Heart left ventricle (tissue), 16 donors: ENCODE measurements around the gene AFAP1L2. TPM values are rescaled to one million over a fixed set of nuclear protein-coding genes. Genes with fewer than 3 reads are reported as not detected.

ENCODE experiments used
- ATAC-seq, 4 donors: fragments of 200-7000 bp; cut with Tn5 transposase; one replicate each; pipeline ENCODE4 v1.9.1; 2020 to 2022; ENCODE audit warnings: moderate library complexity in 4 of 4, mild to moderate bottlenecking in 3 of 4, moderate number of reproducible peaks in 1 of 4
- DNase-seq, 5 donors: peaks; one replicate each; pipeline ENCODE4 v3.0.0-alpha.2; 2020
- H3K27ac ChIP-seq, 12 donors: fragments of 200-600 bp; sonication (generic) in 4 of 12; one replicate each; pipeline versions ENCODE4 v1.5.0 to v1.8.0; 2016 to 2022; ENCODE audit warnings: mild to moderate bottlenecking in 2 of 12
- H3K27me3 ChIP-seq, 9 donors: fragments of 200-600 bp; sonication (generic) in 2 of 9; one replicate each; pipeline versions ENCODE4 v1.5.1 to v1.8.0; 2016 to 2022; ENCODE audit warnings: mild to moderate bottlenecking in 3 of 9
- H3K36me3 ChIP-seq, 9 donors: fragments of 200-600 bp; sonication (generic) in 2 of 9; one replicate each; pipeline versions ENCODE4 v1.5.0 to v1.8.0; 2018 to 2022; ENCODE audit warnings: mild to moderate bottlenecking in 2 of 9
- H3K4me1 ChIP-seq, 12 donors: fragments of 200-600 bp; sonication (generic) in 4 of 12; one replicate each; pipeline versions ENCODE4 v1.5.0 to v1.8.0; 2016 to 2022; ENCODE audit warnings: mild to moderate bottlenecking in 3 of 12
- H3K4me3 ChIP-seq, 12 donors: fragments of 200-600 bp; sonication (generic) in 4 of 12; one replicate each; pipeline versions ENCODE4 v1.5.0 to v1.8.0; 2017 to 2022; ENCODE audit warnings: mild to moderate bottlenecking in 9 of 12, moderate library complexity in 4 of 12
- H3K9me3 ChIP-seq, 12 donors: fragments of 200-600 bp; sonication (generic) in 4 of 12; one replicate each; pipeline versions ENCODE4 v1.5.0 to v1.8.0; 2016 to 2022; ENCODE audit warnings: mild to moderate bottlenecking in 1 of 12
- CTCF ChIP-seq, 12 donors: fragments of 200-600 bp; sonication (generic) in 4 of 12; IDR thresholded peaks; one replicate each; pipeline versions ENCODE4 v1.5.0 to v1.8.0; 2018 to 2022; ENCODE audit warnings: antibody characterized with exemption in 12 of 12, mild to moderate bottlenecking in 5 of 12
- POLR2A ChIP-seq, 2 donors: fragments of 450-650 bp; IDR thresholded peaks; one replicate each; pipeline ENCODE4 v1.6.1; 2017; ENCODE audit warnings: antibody characterized with exemption in 2 of 2, mild to moderate bottlenecking in 2 of 2, moderate library complexity in 2 of 2
- WGBS, 4 donors: extraction: QIAGEN DNeasy Blood & Tissue Kit in 2 of 4; methylation state at CpG; one replicate each; pipeline versions ENCODE4 v1.1.5 to v1.1.7; 2013 to 2018; 5-methylcytosine and 5-hydroxymethylcytosine counted together
- intact Hi-C, 10 donors: fragments of 100-400 bp; cut with DNase I; formaldehyde crosslinking; loops; one replicate each; pipeline versions ENCODE4 v1.11.1 to v1.14.2; 2022
- polyA plus RNA-seq, 2 donors: library from polyadenylated mRNA; stranded (reverse); fragments of 200-250 nt; gene quantifications; one replicate each; pipeline ENCODE4 v1.2.3, GENCODE V29; 2013
- total RNA-seq, 9 donors: library from RNA; depleted of rRNA in 2 of 9; stranded (reverse); fragments of >200 nt in 2 of 9; fragmentation: NEBNext Ultra II Directional in 3 of 9; extraction: Animal tissue kit (Norgen Biotek cat#: 25700) in 3 of 9; gene quantifications; one replicate each; pipeline versions ENCODE4 v1.1.0 to v1.2.4, GENCODE V29; 2016 to 2023
- donor health status: ischemic (EF 13 %, LVEDD 7.1; RV severe dilation, severe dysfunction).
- donor health status: healthy with polysubstance abuse.
- donor health status: DM: no; HTN: yes; CAD: no.
- donor health status: DM: no; HTN: no; CAD: no.
- donor health status: ischemic (EF 25% LVEDD 6.9; RV normal size, moderate dysfunction).
- donor health status: ischemic (EF 25% LVEDD 5.7; RV mildly dilated, moderate dysfunction).
- donor health status: healthy.
- donor health status: DM: yes; HTN: yes; CAD: no.
- donor health status: ischemic (EF 35%, LVEDD 5.7; RV mildly dilated, moderate dysfunction).
- donor health status: nonischemic (EF 11% LVEDD 7.7; RV severe dilation, severe dysfunction).
- donor health status: DM: yes; HTN: yes; CAD: no.
- donor health status: PGD.
- donor health status: ischemic (EF 29% LVEDD 5.4; RV normal size, mild dysfunction).
- donor health status: nonischemic (EF 23%, LVEDD 6.1; RV moderate dilation, normal function).

The AFAP1L2 gene
- total and polyA plus RNA-seq, 11 donors, result 2.8 to 8.2 (median 4.3) TPM

GRCh38 chr10:114323023-114323422 lies 81.3 kb downstream of the AFAP1L2 start:
- WGBS, 4 donors, result 53 to 63% (median 56%) methylated on average over 5 of the region's 5 CpGs
- TF ChIP-seq POLR2A (IDR thresholded peaks at IDR 0.05) (no peak), CTCF (IDR thresholded peaks at IDR 0.05) (no peak)
- no peaks in the 10 kb centered on the region for H3K9me3 ChIP-seq
- intact Hi-C loops, result loop anchor here in 1 of 10 donors (5.0 kb wide), 1 partner anchor 79 kb away; the partner anchor contains the start of gene AFAP1L2
- peaks cover 0 to 5% (median 0%) of the 10 kb centered on the region in 9 donors for H3K36me3 ChIP-seq
- ATAC-seq, result no peak
- H3K27me3 ChIP-seq, result no peaks in the 10 kb centered on the region
- DNase-seq, result no peak
- peak overlapping the region in 2 of 12 donors; percentile 19 to 31 for H3K27ac ChIP-seq
- no peak overlapping the region for H3K4me3 ChIP-seq
- H3K4me1 ChIP-seq, result peaks cover 0 to 29% (median 7%) of the 10 kb centered on the region in 12 donors

- DNase-seq (peak in 1 of 5 donors; percentile 82), ATAC-seq (peak; percentile 86 to 88 (median 88))
- Histone ChIP-seq H3K4me3 (no peak overlapping the region), H3K36me3 (peaks cover 0 to 5% (median 0%) of the 10 kb centered on the region in 9 donors), H3K27ac (peak overlapping the region in 6 of 12 donors; percentile 31 to 59 (median 42)), H3K4me1 (peaks cover 0 to 27% (median 3%) of the 10 kb centered on the region in 12 donors), H3K27me3 (no peaks in the 10 kb centered on the region), H3K9me3 (no peaks in the 10 kb centered on the region)
- TF ChIP-seq POLR2A (IDR thresholded peaks at IDR 0.05) (no peak), CTCF (IDR thresholded peaks at IDR 0.05) (no peak)
- 48 to 69% (median 56%) methylated on average over 5 of the region's 5 CpGs for WGBS, 4 donors
- intact Hi-C loops, result loop anchor here in 1 of 10 donors (5.0 kb wide), 1 partner anchor 80 kb away; the partner anchor contains the start of gene AFAP1L2
Measured at GRCh38 chr10:114322344-114322743, 82.0 kb downstream of the AFAP1L2 start.

GRCh38 chr10:114320249-114321116 lies 83.8 kb downstream of the AFAP1L2 start:
- no peak overlapping the region for H3K4me3 ChIP-seq
- ATAC-seq, result peak in 3 of 4 donors; percentile 16 to 76 (median 65)

More at GRCh38 chr10:114320249-114321116, 83.8 kb downstream of the AFAP1L2 start:
- H3K27me3 ChIP-seq, result no peaks in the 10 kb centered on the region
- DNase-seq, result peak in 2 of 5 donors; percentile 49 to 87
- H3K4me1 ChIP-seq, result peaks cover 0 to 27% (median 2%) of the 10 kb centered on the region in 12 donors
- H3K36me3 ChIP-seq, result peaks cover 0 to 5% (median 0%) of the 10 kb centered on the region in 9 donors
- H3K27ac ChIP-seq, result peak overlapping the region in 1 of 12 donors; percentile 62
- TF ChIP-seq POLR2A (IDR thresholded peaks at IDR 0.05) (no peak), CTCF (IDR thresholded peaks at IDR 0.05) (no peak)
- 75 to 86% (median 80%) methylated on average over 16 to 23 of the region's 23 CpGs for whole genome bisulfite sequencing, 4 donors
- intact Hi-C loops, result loop anchor here in 1 of 10 donors (5.0 kb wide), 1 partner anchor 82 kb away; the partner anchor contains the start of gene AFAP1L2
- no peaks in the 10 kb centered on the region for H3K9me3 ChIP-seq
